ENCODE results near the gene YJEFN3. TPM values are rescaled to one million over a fixed set of nuclear protein-coding genes. Genes with fewer than 3 reads are reported as not detected.

YJEFN3 gene
- under 1 TPM in 2 of 6 donors, not detected in 4; 0.17 TPM for polyA plus RNA-seq (ENCODE audit: low read depth in 6 of 6)

- DNase-seq (no peak), ATAC-seq (ENCODE audit: low read depth in 2 of 2) (no peak)
- no peak within 1 kb of the TSS for H3K4me3 Mint-ChIP-seq
- H3K27ac Mint-ChIP-seq, result peak within 1 kb of the TSS in 2 of 6 donors; percentile 72 to 76
- H3K27me3 Mint-ChIP-seq, result no peaks in the 10 kb centered on the region
- peaks cover 11 to 26% (median 13%) of the 10 kb centered on the region in 3 donors for H3K4me1 Mint-ChIP-seq
- H3K36me3 Mint-ChIP-seq, result no peaks in the 10 kb centered on the region
- no peaks in the 10 kb centered on the region for H3K9me3 Mint-ChIP-seq
These were observed at the start of gene YJEFN3 for GRCh38 chr19:19528721-19529490. Gene YJEFN3 (plus strand): TSS chr19:19528911. CDS start chr19:19528933, 22 bp downstream.

GRCh38 chr19:19480688-19481087 lies 48.0 kb upstream of the YJEFN3 start:
- Mint-ChIP-seq H3K9me3 (no peaks in the 10 kb centered on the region), H3K36me3 (no peaks in the 10 kb centered on the region), H3K27ac (peak overlapping the region in 2 of 6 donors; percentile 6 to 77), H3K4me3 (no peak overlapping the region), H3K4me1 (peaks cover 26 to 58% (median 43%) of the 10 kb centered on the region in 3 donors), H3K27me3 (no peaks in the 10 kb centered on the region)
- ATAC-seq (ENCODE audit: low read depth in 2 of 2), result no peak
- no peak for DNase-seq

- DNase-seq, result no peak
- H3K27me3 Mint-ChIP-seq, result no peaks in the 10 kb centered on the region
- no peaks in the 10 kb centered on the region for H3K9me3 Mint-ChIP-seq
- no peaks in the 10 kb centered on the region for H3K36me3 Mint-ChIP-seq
- no peak for ATAC-seq (ENCODE audit: low read depth in 2 of 2)
- peaks cover 18 to 52% (median 34%) of the 10 kb centered on the region in 3 donors for H3K4me1 Mint-ChIP-seq
- H3K27ac Mint-ChIP-seq, result peak overlapping the region in 5 of 6 donors; percentile 36 to 91 (median 82)
- H3K4me3 Mint-ChIP-seq, result peak overlapping the region in 1 of 8 donors; percentile 62
These were observed 45.7 kb upstream of the YJEFN3 start for GRCh38 chr19:19482809-19483596.

- Mint-ChIP-seq H3K4me1 (peaks cover 22 to 62% (median 56%) of the 10 kb centered on the region in 3 donors), H3K9me3 (no peaks in the 10 kb centered on the region), H3K4me3 (peak overlapping the region in 3 of 8 donors; percentile 18 to 61 (median 29)), H3K27ac (peak overlapping the region; percentile 42 to 89 (median 64)), H3K27me3 (no peaks in the 10 kb centered on the region), H3K36me3 (no peaks in the 10 kb centered on the region)
- DNase-seq, result no peak
- peak; percentile 14 to 34 for ATAC-seq (ENCODE audit: low read depth in 2 of 2)
These were observed 43.3 kb upstream of the YJEFN3 start for GRCh38 chr19:19485161-19485997.

- no peaks in the 10 kb centered on the region for H3K36me3 Mint-ChIP-seq
- peaks cover 24 to 68% (median 56%) of the 10 kb centered on the region in 3 donors for H3K4me1 Mint-ChIP-seq
- no peaks in the 10 kb centered on the region for H3K27me3 Mint-ChIP-seq
- peak overlapping the region in 1 of 6 donors; percentile 70 for H3K27ac Mint-ChIP-seq
- ATAC-seq (ENCODE audit: low read depth in 2 of 2) (no peak), DNase-seq (no peak)
- H3K4me3 Mint-ChIP-seq, result no peak overlapping the region
- no peaks in the 10 kb centered on the region for H3K9me3 Mint-ChIP-seq
These were observed 42.8 kb upstream of the YJEFN3 start for GRCh38 chr19:19485998-19486290.

GRCh38 chr19:19486343-19487076 lies 42.2 kb upstream of the YJEFN3 start:
- Mint-ChIP-seq H3K4me3 (no peak overlapping the region), H3K36me3 (no peaks in the 10 kb centered on the region), H3K9me3 (no peaks in the 10 kb centered on the region), H3K27me3 (no peaks in the 10 kb centered on the region), H3K4me1 (peaks cover 24 to 73% (median 56%) of the 10 kb centered on the region in 3 donors), H3K27ac (peak overlapping the region in 4 of 6 donors; percentile 51 to 91 (median 70))
- no peak for DNase-seq
- ATAC-seq (ENCODE audit: low read depth in 2 of 2), result no peak

- H3K4me1 Mint-ChIP-seq, result peaks cover 24 to 72% (median 56%) of the 10 kb centered on the region in 3 donors
- H3K36me3 Mint-ChIP-seq, result no peaks in the 10 kb centered on the region
- peak overlapping the region in 3 of 8 donors; percentile 29 to 73 (median 47) for H3K4me3 Mint-ChIP-seq
- H3K9me3 Mint-ChIP-seq, result no peaks in the 10 kb centered on the region
- H3K27ac Mint-ChIP-seq, result peak overlapping the region; percentile 37 to 91 (median 64)
- ATAC-seq (ENCODE audit: low read depth in 2 of 2), result no peak
- no peak for DNase-seq
- H3K27me3 Mint-ChIP-seq, result no peaks in the 10 kb centered on the region
These were observed 41.4 kb upstream of the YJEFN3 start for GRCh38 chr19:19487077-19487949.

GRCh38 chr19:19487950-19488874 lies 40.5 kb upstream of the YJEFN3 start:
- peak overlapping the region in 4 of 8 donors; percentile 58 to 81 (median 62) for H3K4me3 Mint-ChIP-seq
- H3K36me3 Mint-ChIP-seq, result no peaks in the 10 kb centered on the region
- ATAC-seq (ENCODE audit: low read depth in 2 of 2) (no peak), DNase-seq (no peak)
- peaks cover 24 to 63% (median 56%) of the 10 kb centered on the region in 3 donors for H3K4me1 Mint-ChIP-seq
- no peaks in the 10 kb centered on the region for H3K27me3 Mint-ChIP-seq
- H3K27ac Mint-ChIP-seq, result peak overlapping the region; percentile 53 to 98 (median 94)
- H3K9me3 Mint-ChIP-seq, result no peaks in the 10 kb centered on the region

GRCh38 chr19:19488875-19489690 lies 39.6 kb upstream of the YJEFN3 start:
- Mint-ChIP-seq H3K27ac (peak overlapping the region; percentile 87 to 98 (median 94)), H3K4me3 (peak overlapping the region; percentile 2 to 81 (median 66)), H3K4me1 (peaks cover 24 to 58% (median 53%) of the 10 kb centered on the region in 3 donors), H3K9me3 (no peaks in the 10 kb centered on the region), H3K36me3 (no peaks in the 10 kb centered on the region), H3K27me3 (no peaks in the 10 kb centered on the region)
- ATAC-seq (ENCODE audit: low read depth in 2 of 2), result peak; percentile 83 to 84
- peak; percentile 57 for DNase-seq

GRCh38 chr19:19489804-19490204 lies 38.9 kb upstream of the YJEFN3 start:
- H3K27ac Mint-ChIP-seq, result peak overlapping the region; percentile 87 to 98 (median 94)
- H3K4me1 Mint-ChIP-seq, result peaks cover 23 to 54% (median 48%) of the 10 kb centered on the region in 3 donors
- DNase-seq (no peak), ATAC-seq (ENCODE audit: low read depth in 2 of 2) (no peak)
- H3K27me3 Mint-ChIP-seq, result no peaks in the 10 kb centered on the region
- peak overlapping the region in 6 of 8 donors; percentile 2 to 77 (median 51) for H3K4me3 Mint-ChIP-seq
- no peaks in the 10 kb centered on the region for H3K9me3 Mint-ChIP-seq
- no peaks in the 10 kb centered on the region for H3K36me3 Mint-ChIP-seq

Measured in naive B cell (primary cell).